ENCODE data around the gene ZNF44. TPM values are rescaled to one million over a fixed set of nuclear protein-coding genes. Genes with fewer than 3 reads are reported as not detected.

Gene ZNF44
- total and polyA plus RNA-seq, 5 donors: 5.3 to 13.1 (median 9.2) TPM

DNA sequence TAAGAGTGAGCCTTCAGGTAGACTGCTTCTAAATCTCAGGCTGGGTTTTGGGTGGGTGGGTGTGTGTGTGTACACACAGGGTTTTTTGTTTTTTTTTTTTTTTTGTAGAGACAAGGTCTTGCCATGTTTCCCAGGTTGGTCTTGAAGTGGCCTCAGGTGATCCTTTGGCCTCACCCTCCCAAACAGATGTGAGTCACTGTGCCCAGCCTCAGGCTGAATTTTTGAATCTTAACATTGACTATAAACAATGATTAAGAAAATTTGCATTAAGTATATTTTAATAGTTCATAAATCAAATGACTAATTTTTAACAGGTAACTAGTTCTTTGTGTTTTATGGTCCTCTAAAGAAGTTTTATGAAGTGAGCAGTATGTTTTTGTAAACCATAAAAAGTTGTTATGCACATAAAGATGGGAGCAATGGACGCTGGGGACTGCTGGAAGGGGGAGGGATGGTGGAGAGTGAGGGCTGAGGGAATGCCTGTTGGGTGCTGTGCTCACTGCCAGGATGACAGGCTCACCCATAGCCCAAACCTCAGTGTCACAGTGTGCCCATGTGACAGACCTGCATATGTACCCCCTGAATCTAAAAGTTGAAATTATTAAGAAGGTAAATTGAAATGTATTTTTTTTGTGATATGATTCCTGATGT, 71.6 kb downstream of the ZNF44 start:
- no peaks in the 10 kb centered on the region for H3K27me3 ChIP-seq (ENCODE audit: control insufficient read depth, insufficient read depth)
- ATAC-seq: no peak
- no peaks in the 10 kb centered on the region for H3K9me3 ChIP-seq (ENCODE audit: control insufficient read depth, low read length)
- no peak overlapping the region for H3K4me3 ChIP-seq (ENCODE audit: low read length)
- DNase-seq: no peak
- no peak overlapping the region for H3K27ac ChIP-seq (ENCODE audit: low read length)
- WGBS: 91% methylated on average over 1 of the region's 1 CpG
- intact Hi-C loops (cut with DNase I): no loop called here
- H3K4me1 ChIP-seq (ENCODE audit: control insufficient read depth, insufficient read depth, low read length): no peaks in the 10 kb centered on the region

Other genes with a start within 250 kb of the ZNF44 start
- under 1 TPM in 2 of 4 donors, not detected in 2; 0.20 to 0.38 TPM for gene ZNF878, start 241.9 kb downstream of the ZNF44 start, total RNA-seq
- gene ZNF878, start 241.9 kb downstream of the ZNF44 start, polyA plus RNA-seq: 0.23 TPM
- 10 to 100 TPM in 3 of 4 donors, 1 to 10 TPM in 1; 9.6 to 14.7 (median 13.6) TPM for gene ZNF844, start 230.2 kb downstream of the ZNF44 start, total RNA-seq
- gene ZNF844, start 230.2 kb downstream of the ZNF44 start, polyA plus RNA-seq: 5.6 TPM
- gene ZNF20, start 154.5 kb downstream of the ZNF44 start, total RNA-seq: 1 to 10 TPM in 3 of 4 donors, under 1 TPM in 1; 0.42 to 2.5 (median 2.1) TPM
- 1.2 TPM for gene ZNF20, start 154.5 kb downstream of the ZNF44 start, polyA plus RNA-seq
- 1 to 10 TPM; 4.3 to 7.0 (median 5.4) TPM for gene ZNF625, start 138.1 kb downstream of the ZNF44 start, total RNA-seq
- 1.2 TPM for gene ZNF625, start 138.1 kb downstream of the ZNF44 start, polyA plus RNA-seq
- 1 to 10 TPM; 5.3 to 7.2 (median 5.8) TPM for gene ZNF136, start 131.8 kb downstream of the ZNF44 start, total RNA-seq
- 3.6 TPM for gene ZNF136, start 131.8 kb downstream of the ZNF44 start, polyA plus RNA-seq
- 1 to 10 TPM; 4.5 to 5.3 (median 4.8) TPM for gene ZNF563, start 38.8 kb upstream of the ZNF44 start, total RNA-seq
- 5.7 TPM for gene ZNF563, start 38.8 kb upstream of the ZNF44 start, polyA plus RNA-seq
- 1 to 10 TPM; 2.7 to 3.7 (median 3.2) TPM for gene ZNF442, start 70.8 kb upstream of the ZNF44 start, total RNA-seq
- gene ZNF442, start 70.8 kb upstream of the ZNF44 start, polyA plus RNA-seq: 0.84 TPM
- 1 to 10 TPM; 2.3 to 3.4 (median 3.0) TPM for gene ZNF799, start 106.4 kb upstream of the ZNF44 start, total RNA-seq
- gene ZNF799, start 106.4 kb upstream of the ZNF44 start, polyA plus RNA-seq: 2.1 TPM
- 1 to 10 TPM; 2.6 to 2.7 (median 2.6) TPM for gene ZNF443, start 146.1 kb upstream of the ZNF44 start, total RNA-seq
- gene ZNF443, start 146.1 kb upstream of the ZNF44 start, polyA plus RNA-seq: 1.7 TPM
- 1 to 10 TPM; 1.3 to 2.6 (median 2.0) TPM for gene ZNF709, start 189.9 kb upstream of the ZNF44 start, total RNA-seq
- gene ZNF709, start 189.9 kb upstream of the ZNF44 start, polyA plus RNA-seq: 1.3 TPM

Measured in right cardiac atrium (tissue), 5 donors.